Endodermal cell (in vitro differentiated cells): ENCODE results near the gene LRP3. TPM values are rescaled to one million over a fixed set of nuclear protein-coding genes. Genes with fewer than 3 reads are reported as not detected.

ENCODE experiments used
- DNase-seq: peaks from one replicate; pipeline ENCODE4 v3.0.0-alpha.2; 2017
- H3K27ac ChIP-seq: 2 replicates; pipeline ENCODE4 v1.5.1; 2013; ENCODE audit warnings: mild to moderate bottlenecking, low read depth, low read length, moderate library complexity
- H3K27me3 ChIP-seq: 2 replicates; pipeline ENCODE4 v1.6.1; 2013; ENCODE audit warnings: mild to moderate bottlenecking, low read length, moderate library complexity; ENCODE audit not compliant: insufficient read depth, control insufficient read depth, poor library complexity, severe bottlenecking
- H3K36me3 ChIP-seq: 2 replicates; pipeline ENCODE4 v1.7.0; 2013; ENCODE audit warnings: mild to moderate bottlenecking, low read length, moderate library complexity; ENCODE audit not compliant: control insufficient read depth, insufficient read depth
- H3K4me1 ChIP-seq: one replicate; pipeline ENCODE4 v1.7.0; 2013; ENCODE audit warnings: low read length; ENCODE audit not compliant: control insufficient read depth, insufficient read depth
- H3K4me3 ChIP-seq: 2 replicates; pipeline ENCODE4 v1.5.1; 2013; ENCODE audit warnings: mild to moderate bottlenecking, low read length, moderate library complexity
- H3K9ac ChIP-seq: 2 replicates; pipeline ENCODE4 v1.6.1; 2013; ENCODE audit warnings: mild to moderate bottlenecking, low read length, moderate library complexity; ENCODE audit not compliant: poor library complexity, severe bottlenecking; ENCODE audit errors: extremely low read depth
- H3K9me3 ChIP-seq: 2 replicates; pipeline ENCODE4 v1.6.1; 2013; ENCODE audit warnings: mild to moderate bottlenecking, low read length, moderate library complexity; ENCODE audit not compliant: control insufficient read depth
- H3K27ac Mint-ChIP-seq: 2 replicates; pipeline ENCODE4 v1.8.0; 2020; ENCODE audit warnings: mixed read lengths
- H3K27me3 Mint-ChIP-seq: 2 replicates; pipeline ENCODE4 v1.8.0; 2021; ENCODE audit warnings: mild to moderate bottlenecking, mixed read lengths; ENCODE audit not compliant: insufficient read depth
- H3K36me3 Mint-ChIP-seq: 2 replicates; pipeline ENCODE4 v1.8.0; 2020; ENCODE audit warnings: low read depth, mixed read lengths
- H3K4me1 Mint-ChIP-seq: 2 replicates; pipeline ENCODE4 v1.8.0; 2020; ENCODE audit warnings: mixed read lengths
- H3K4me3 Mint-ChIP-seq: 2 replicates; pipeline ENCODE4 v1.8.0; 2020; ENCODE audit warnings: mild to moderate bottlenecking, moderate library complexity, mixed read lengths
- H3K9me3 Mint-ChIP-seq: 2 replicates; pipeline ENCODE4 v1.8.0; 2020; ENCODE audit warnings: mild to moderate bottlenecking, mixed read lengths
- CTCF ChIP-seq: fragments of 200-600 bp; sonication (generic); conservative IDR thresholded peaks from 2 replicates; pipeline ENCODE4 v1.5.0; 2021; ENCODE audit warnings: antibody characterized with exemption, mild to moderate bottlenecking
- WGBS, 2 experiments: methylation state at CpG; one replicate each; pipeline versions ENCODE4 v1.1.5 to v1.1.7; 2013; ENCODE audit warnings: missing lambda C conversion rate in 2 of 2, mixed read lengths in 1 of 2; ENCODE audit not compliant: insufficient coverage in 1 of 2, insufficient read length in 1 of 2; 5-methylcytosine and 5-hydroxymethylcytosine counted together
- total RNA-seq, 2 donors: library from RNA; stranded (reverse); fragmentation: NEBNext Ultra II Directional in 1 of 2; extraction: Animal tissue kit (Norgen Biotek cat#: 25700) in 1 of 2; gene quantifications; 2 replicates in 1 of 2; 3 replicates in 1 of 2; pipeline ENCODE4 v1.2.1, GENCODE V29; 2021

The LRP3 gene
- total RNA-seq, 2 donors from 2014 or later: 21.2 to 34.4 TPM

DNA sequence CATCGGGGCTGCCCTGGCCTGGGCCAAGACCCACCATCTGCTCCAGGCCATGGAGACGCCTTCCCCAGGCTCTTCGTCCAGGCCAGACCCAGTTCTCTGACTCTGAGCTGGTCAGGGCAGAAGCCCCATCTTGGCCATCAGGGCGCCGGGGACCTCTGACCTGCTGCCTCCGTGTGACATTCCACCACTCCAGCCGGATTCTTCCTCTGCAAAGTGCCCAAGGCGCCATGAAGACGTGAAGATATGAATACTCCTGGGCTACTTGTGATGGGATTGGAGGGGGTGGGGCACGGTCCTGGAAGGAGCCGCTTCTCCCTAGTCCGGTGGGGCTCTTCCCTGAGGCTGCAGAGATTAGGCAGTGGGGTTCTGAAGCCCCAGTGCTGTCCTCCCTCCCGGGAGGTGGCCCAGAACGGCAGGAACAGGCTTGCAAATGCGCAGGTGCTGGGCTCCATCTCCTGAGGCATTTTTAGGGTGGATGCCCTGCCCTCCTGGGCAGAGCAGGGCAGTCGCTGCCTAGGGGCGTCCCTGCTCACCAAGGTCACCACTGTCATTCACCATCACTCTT, 57.5 kb downstream of the LRP3 start:
- Mint-ChIP-seq H3K36me3 (no peaks in the 10 kb centered on the region), H3K4me1 (no peaks in the 10 kb centered on the region), H3K9me3 (no peaks in the 10 kb centered on the region), H3K27ac (no peak overlapping the region), H3K27me3 (no peaks in the 10 kb centered on the region), H3K4me3 (no peak overlapping the region)
- DNase-seq: no peak
- Histone ChIP-seq H3K9ac (no peak overlapping the region), H3K27me3 (no peaks in the 10 kb centered on the region), H3K4me3 (no peak overlapping the region), H3K27ac (no peak overlapping the region), H3K9me3 (no peaks in the 10 kb centered on the region), H3K36me3 (no peaks in the 10 kb centered on the region), H3K4me1 (no peaks in the 10 kb centered on the region)
- TF ChIP-seq CTCF: no peak
- 88 to 90% methylated on average over 11 to 17 of the region's 17 CpGs for WGBS, 2 experiments

DNA sequence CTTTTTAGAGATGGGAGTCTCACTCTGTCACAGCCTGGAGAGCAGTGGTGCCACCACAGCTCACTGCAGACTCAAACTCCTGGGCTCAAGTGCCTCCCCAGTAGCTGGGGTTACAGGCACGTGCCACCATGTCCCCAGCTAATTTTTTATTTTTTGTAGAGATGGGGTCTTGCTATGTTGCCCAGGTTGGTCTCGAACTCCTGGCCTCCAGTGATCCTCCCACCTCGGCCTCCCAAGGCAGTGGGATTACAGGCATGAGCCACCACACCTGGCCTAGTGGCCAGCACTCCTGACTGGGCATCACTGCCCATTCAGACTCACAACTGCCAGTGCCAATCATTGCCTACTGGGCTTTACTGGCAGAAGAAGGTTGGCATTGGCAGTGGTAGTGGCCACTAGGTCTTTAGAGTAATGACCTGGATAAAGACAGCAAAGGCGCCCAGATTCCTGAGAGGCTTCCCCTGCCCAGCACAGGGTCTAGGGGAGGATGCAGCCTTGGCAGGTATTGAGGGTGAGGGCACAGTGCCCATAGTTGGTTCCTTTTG, 58.4 kb downstream of the LRP3 start:
- Histone ChIP-seq H3K36me3 (no peaks in the 10 kb centered on the region), H3K9ac (no peak overlapping the region), H3K4me1 (no peaks in the 10 kb centered on the region), H3K27me3 (no peaks in the 10 kb centered on the region), H3K9me3 (no peaks in the 10 kb centered on the region), H3K4me3 (no peak overlapping the region), H3K27ac (no peak overlapping the region)
- Mint-ChIP-seq H3K9me3 (no peaks in the 10 kb centered on the region), H3K4me3 (no peak overlapping the region), H3K27ac (no peak overlapping the region), H3K36me3 (no peaks in the 10 kb centered on the region), H3K4me1 (no peaks in the 10 kb centered on the region), H3K27me3 (no peaks in the 10 kb centered on the region)
- no peak for DNase-seq
- no peak for TF ChIP-seq CTCF
- 94 to 100% methylated on average over 3 to 4 of the region's 4 CpGs for WGBS, 2 experiments

DNA sequence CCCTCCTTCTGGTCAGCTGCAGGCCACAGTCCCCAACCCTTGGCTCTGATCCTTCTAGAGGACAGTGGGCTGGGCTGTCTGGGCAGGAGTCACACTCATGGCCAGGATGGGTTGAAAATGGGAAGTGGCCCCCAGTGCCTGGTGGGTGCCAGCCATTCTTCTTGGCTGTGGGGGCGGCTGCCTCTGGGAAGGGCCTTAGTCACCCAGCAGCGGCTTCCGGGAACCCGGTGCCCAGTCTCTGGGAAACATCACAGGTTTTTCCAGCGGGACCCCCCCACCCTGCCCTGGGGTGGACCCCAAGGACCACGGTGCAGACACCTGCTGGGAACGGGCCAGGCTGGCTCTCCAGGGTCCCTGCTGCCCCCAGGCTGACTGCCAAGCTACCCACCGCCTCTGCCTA, 58.8 kb downstream of the LRP3 start:
- no peak for DNase-seq
- no peaks in the 10 kb centered on the region for H3K27me3 ChIP-seq
- Mint-ChIP-seq H3K36me3 (no peaks in the 10 kb centered on the region), H3K9me3 (peaks cover 3% of the 10 kb centered on the region), H3K4me1 (no peaks in the 10 kb centered on the region), H3K27me3 (no peaks in the 10 kb centered on the region), H3K4me3 (no peak overlapping the region), H3K27ac (no peak overlapping the region)
- H3K4me3 ChIP-seq: no peak overlapping the region
- H3K9me3 ChIP-seq: no peaks in the 10 kb centered on the region
- no peak for TF ChIP-seq CTCF
- H3K4me1 ChIP-seq: no peaks in the 10 kb centered on the region
- no peak overlapping the region for H3K27ac ChIP-seq
- no peak overlapping the region for H3K9ac ChIP-seq
- no peaks in the 10 kb centered on the region for H3K36me3 ChIP-seq
- WGBS, 2 experiments: 90 to 92% methylated on average over 8 of the region's 8 CpGs
